Endothelial cell of umbilical vein (primary cell): Measurements from ENCODE around the gene COL5A1.

Source experiments
- POLR2A ChIP-seq: IDR thresholded peaks from 2 replicates; pipeline ENCODE4 v1.6.1; 2012; ENCODE audit warnings: low read depth, mild to moderate bottlenecking, control low read depth, low read length
- TF ChIP-seq, protein P1 (sequence below), 2 donors: IDR thresholded peaks; 1 replicate in 1 of 2; 2 replicates in 1 of 2; pipeline ENCODE4 v1.5.1; 2011; ENCODE audit warnings: low read length in 2 of 2, mild to moderate bottlenecking in 2 of 2, moderate library complexity in 2 of 2, control low read depth in 1 of 2, inconsistent platforms in 1 of 2, low read depth in 1 of 2; ENCODE audit not compliant: insufficient read depth in 1 of 2; ENCODE audit errors: extremely low read depth in 1 of 2
- TF ChIP-seq, protein P2 (sequence below): IDR thresholded peaks from 2 replicates; pipeline ENCODE4 v1.6.1; 2011; ENCODE audit not compliant: insufficient read depth, insufficient read length

DNA sequence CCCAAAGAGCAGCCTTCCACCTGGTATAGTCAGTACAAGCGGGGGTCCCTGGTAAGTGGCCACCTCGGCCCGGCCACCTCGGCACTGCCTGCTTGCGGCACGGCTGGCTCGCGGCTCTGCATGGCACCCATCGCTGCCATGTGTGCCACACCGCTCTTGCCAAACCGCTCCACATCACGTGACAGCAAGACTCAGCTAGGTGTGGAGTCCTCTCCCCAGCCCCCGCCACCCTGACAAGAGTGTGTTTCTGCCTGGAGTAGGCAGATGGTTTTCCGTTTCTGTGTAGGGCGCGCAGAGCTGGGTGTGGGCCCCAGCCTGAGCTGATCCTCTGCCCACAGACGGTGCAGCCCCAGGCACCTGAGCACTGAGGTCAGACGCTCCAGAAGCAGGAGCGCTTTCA lies 188.5 kb downstream of the COL5A1 start:
- TF ChIP-seq, protein P1, sequence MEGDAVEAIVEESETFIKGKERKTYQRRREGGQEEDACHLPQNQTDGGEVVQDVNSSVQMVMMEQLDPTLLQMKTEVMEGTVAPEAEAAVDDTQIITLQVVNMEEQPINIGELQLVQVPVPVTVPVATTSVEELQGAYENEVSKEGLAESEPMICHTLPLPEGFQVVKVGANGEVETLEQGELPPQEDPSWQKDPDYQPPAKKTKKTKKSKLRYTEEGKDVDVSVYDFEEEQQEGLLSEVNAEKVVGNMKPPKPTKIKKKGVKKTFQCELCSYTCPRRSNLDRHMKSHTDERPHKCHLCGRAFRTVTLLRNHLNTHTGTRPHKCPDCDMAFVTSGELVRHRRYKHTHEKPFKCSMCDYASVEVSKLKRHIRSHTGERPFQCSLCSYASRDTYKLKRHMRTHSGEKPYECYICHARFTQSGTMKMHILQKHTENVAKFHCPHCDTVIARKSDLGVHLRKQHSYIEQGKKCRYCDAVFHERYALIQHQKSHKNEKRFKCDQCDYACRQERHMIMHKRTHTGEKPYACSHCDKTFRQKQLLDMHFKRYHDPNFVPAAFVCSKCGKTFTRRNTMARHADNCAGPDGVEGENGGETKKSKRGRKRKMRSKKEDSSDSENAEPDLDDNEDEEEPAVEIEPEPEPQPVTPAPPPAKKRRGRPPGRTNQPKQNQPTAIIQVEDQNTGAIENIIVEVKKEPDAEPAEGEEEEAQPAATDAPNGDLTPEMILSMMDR (IDR thresholded peaks at IDR 0.05; ENCODE audit: extremely low read depth in 1 of 2, insufficient read depth in 1 of 2, low read depth in 1 of 2, low read length in 2 of 2), result no peak
- TF ChIP-seq, protein P2, sequence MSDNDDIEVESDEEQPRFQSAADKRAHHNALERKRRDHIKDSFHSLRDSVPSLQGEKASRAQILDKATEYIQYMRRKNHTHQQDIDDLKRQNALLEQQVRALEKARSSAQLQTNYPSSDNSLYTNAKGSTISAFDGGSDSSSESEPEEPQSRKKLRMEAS, result no peak
- no peak for TF ChIP-seq POLR2A
